ENCODE measurements around the gene FNDC7.
"Not testable (repeated sequence)": the region's sequence is repeated elsewhere in the genome, so short reads cannot be mapped to it uniquely, and the experiment has no call there.

Gene FNDC7

DNA sequence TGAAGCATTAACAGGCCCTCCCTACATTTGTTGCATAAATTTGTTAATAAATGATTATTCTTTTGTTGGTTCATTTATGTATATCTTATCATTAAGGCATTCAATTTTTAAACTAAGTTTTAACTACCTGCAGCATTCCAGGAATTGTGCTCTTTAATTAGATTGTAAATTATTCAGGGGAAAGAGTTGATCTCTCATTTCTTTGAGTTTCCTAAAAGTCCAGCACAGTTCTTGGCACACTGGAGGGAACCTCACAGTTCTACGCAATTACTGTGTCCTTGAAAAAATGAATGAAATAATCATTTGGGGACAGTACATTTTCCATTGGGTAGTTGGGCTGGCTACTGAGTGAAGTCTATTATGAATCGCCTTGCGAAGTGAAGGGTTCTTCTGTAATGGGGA, 33.3 kb downstream of the FNDC7 start:
- no peak for DNase-seq (ENCODE audit: low read depth)

GRCh38 chr1:108746382-108747170, 33.9 kb downstream of the FNDC7 start, which contains the start of gene STXBP3:
STXBP3 (plus strand) TSS chr1:108746674; CDS start chr1:108746738, 64 bp downstream.
- peak; percentile 100 for DNase-seq (ENCODE audit: low read depth)

GRCh38 chr1:108747171-108747850, 34.6 kb downstream of the FNDC7 start:
- peak; percentile 4 for DNase-seq (ENCODE audit: low read depth)

- DNase-seq (ENCODE audit: low read depth): no peak
Observed at GRCh38 chr1:108747898-108748297, 35.2 kb downstream of the FNDC7 start.

- no peak for DNase-seq (ENCODE audit: low read depth)
Observed at GRCh38 chr1:108749081-108749480, 36.4 kb downstream of the FNDC7 start.

DNA sequence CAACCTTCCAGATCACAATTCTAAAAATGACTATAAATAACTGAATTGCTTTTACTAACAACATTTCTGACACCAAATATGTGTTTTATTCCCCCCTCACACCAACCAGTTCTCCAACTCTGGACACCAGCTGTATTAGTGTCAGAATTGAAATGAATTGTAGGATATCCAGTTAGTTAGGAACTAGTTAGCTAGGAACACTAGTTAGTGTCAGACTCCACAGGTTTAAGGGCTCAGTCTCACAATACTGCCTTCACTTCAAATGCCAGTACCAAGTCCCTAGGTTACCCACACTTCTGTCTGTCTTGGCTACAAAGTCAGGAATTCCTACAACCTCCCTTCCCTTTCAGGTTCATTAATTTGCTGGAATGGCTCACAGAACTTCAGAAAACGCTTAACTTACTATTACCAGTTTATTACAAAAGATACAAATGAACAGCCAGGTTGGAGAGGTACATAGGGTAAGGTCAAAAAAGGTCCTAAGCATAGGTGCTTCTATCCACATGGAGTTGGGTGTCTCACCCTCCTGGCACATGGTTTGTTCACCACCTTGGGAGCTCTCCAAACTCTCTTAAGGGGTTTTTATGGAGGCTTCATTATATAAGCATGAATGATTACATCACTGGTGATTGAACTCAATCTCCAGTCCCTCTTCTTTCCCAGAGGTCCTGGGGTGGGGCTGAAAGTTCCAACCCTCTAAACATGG, 37.9 kb downstream of the FNDC7 start:
- no peak for DNase-seq (ENCODE audit: low read depth)

GRCh38 chr1:108753363-108753762, 40.7 kb downstream of the FNDC7 start:
- no peak for DNase-seq (ENCODE audit: low read depth)

DNA sequence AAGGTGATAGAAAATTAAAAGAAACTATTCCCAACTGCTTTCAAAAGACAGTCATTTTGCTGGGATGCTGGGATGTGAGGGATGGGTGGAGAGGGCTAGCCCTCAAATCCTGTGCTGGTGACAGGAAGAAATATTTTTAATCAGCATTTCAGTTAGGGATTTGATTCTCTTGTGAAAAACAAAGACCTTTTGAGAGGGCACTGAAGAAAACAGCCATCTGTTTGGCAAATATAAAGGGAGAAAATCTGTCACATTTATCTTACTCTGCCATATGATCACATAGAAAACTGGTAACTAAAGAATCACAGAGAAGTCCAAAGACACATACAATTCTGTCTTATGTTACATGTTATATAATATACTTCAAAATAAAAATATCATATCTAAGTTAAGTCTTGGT, 46.1 kb downstream of the FNDC7 start:
- no peak for DNase-seq (ENCODE audit: low read depth)

GRCh38 chr1:108767115-108767514, 54.4 kb downstream of the FNDC7 start:
- no peak for DNase-seq (ENCODE audit: low read depth)

GRCh38 chr1:108767708-108768107, 55.0 kb downstream of the FNDC7 start:
- no peak for DNase-seq (ENCODE audit: low read depth)

DNA sequence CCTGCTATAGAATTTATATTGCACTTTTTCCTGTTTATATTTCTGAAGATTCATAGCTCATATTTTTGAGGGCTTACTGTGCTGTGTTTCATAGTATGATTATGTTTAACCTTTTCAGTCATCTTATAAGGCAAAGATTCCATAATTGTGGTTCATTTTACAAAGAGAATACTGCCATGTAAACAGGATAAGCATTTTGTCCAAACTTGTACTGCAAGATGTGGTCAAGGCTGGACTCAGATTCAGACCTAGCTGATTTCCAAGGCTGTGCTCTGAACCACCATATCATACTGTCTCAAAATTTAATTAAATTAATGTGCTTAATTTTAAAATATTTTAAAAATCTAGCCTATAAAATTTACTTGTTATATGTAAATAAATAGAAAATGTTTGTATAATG, 65.1 kb downstream of the FNDC7 start:
- no peak for DNase-seq (ENCODE audit: low read depth)

DNA sequence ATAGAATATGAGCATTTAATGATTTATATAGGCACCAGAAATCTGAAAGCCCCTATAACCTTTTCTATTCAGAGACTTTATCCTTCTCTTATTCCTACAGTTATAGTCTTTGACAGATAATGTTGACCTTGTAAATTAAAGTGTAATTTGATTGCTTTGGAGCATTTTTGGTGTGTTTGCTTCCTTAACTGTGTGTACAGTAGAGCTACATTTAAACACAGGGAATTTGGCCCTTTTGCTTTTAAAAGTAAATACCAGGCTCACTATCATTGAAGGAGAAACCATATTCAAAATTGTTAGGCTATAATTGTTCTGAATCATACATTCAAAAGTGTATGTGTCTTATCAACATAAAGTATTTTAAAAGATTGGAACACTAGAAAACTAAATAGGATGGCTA, 66.7 kb downstream of the FNDC7 start:
- no peak for DNase-seq (ENCODE audit: low read depth)

GRCh38 chr1:108780937-108781574, 68.3 kb downstream of the FNDC7 start:
- no peak for DNase-seq (ENCODE audit: low read depth)

DNA sequence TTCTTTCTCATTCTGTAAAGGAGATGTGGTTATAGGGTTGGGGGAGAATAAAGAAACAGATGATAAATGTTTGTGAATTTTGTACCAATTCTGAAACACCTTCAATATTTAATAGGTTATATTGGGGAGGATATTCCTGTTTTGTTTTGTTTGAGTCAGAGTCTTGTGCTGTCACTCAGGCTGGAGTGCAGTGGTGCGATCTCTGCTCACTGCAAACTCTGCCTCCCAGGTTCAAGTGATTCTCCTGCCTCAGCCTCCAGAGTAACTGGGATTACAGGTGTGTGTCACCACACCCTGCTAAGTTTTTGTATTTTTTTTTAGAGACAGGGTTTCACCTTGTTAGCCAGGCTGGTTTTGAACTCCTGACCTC, 68.9 kb downstream of the FNDC7 start:
- not testable (repeated sequence) for DNase-seq (ENCODE audit: low read depth)

- no peak for DNase-seq (ENCODE audit: low read depth)
Observed at GRCh38 chr1:108785264-108785663, 72.6 kb downstream of the FNDC7 start.

- DNase-seq (ENCODE audit: low read depth): no peak
Observed at GRCh38 chr1:108785880-108786279, 73.2 kb downstream of the FNDC7 start.

- DNase-seq (ENCODE audit: low read depth): no peak
Observed at GRCh38 chr1:108791790-108792189, 79.1 kb downstream of the FNDC7 start.
